NOMO-1 (cell line): ENCODE results near the gene DNM2.
"Not testable (repeated sequence)": the region's sequence is repeated elsewhere in the genome, so short reads cannot be mapped to it uniquely, and the experiment has no call there.

ENCODE experiments used
- DNase-seq, 2 experiments: peaks; one replicate each; lab custom pipeline; 2025; ENCODE audit not compliant: unreplicated experiment in 2 of 2; lab: John Stamatoyannopoulos, UW

Gene DNM2

DNA sequence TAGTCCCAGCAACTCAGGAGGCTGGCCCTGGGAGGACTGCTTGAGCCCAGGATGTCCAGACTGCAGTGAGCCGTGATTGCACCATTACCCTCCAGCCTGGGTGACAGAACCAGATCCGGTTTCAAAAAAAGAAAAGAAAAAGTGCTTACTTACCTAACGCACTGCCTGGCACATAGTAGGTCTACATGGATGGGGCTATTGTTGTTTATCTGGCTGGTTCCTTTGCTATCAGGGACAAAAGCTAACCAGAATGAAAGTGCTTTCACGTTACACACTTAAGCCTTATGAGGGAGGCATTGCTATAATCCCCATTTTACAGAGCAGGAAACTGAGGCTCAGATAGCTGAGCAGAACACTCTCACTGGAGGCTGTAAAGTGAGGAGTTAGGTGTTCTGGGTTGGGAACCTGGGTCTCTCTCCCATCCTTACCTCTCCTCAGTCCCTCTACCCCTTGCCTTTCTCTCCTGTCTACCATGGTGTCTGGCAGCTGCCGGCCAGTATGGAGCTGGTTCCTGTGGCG, 2.8 kb downstream of the DNM2 start:
- no peak for DNase-seq

DNA sequence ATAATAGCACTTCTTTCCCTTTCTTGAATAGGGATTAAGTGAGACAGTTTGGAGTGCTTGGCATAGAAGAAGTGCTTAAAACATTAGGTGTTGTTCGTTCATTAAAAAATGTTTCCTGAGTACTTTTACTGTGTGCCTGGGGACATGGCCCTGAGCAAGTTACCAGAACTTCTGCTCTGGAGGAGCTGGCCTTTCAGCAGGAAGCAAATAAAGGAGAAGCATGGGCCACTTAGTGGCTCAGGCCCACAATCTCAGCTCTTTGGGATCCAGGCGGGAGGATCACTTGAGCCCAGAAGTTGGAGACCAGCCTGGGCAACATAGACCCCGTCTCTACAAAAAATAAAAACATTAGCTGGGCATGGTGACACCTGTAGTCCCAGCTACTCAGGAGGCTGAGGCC, 5.7 kb downstream of the DNM2 start:
- DNase-seq, result no peak

DNA sequence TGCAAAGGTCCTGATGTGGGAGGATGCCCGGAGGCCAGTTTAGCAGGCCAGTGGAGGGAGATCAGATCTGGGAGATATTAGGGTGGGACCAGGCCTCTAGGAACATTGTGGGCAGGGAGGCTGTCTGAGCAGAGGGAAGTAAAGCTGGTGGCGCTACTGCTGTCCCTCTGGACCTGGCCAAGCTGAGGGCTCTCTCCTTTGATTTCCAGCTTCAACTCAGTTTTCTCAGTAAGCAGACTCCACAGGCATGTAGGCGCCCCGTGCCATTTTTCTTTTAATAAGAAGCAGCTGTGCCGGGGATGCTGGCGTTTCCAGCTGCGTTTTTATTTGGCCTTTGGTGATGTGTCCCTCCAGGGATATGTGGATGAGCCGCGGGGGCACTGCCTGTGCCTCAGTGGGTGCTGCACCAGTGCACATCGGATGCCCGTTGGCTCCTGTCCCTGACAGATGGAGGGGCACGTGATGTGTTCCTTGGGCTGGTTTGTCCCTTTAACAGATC, 6.7 kb downstream of the DNM2 start:
- DNase-seq, result no peak

DNA sequence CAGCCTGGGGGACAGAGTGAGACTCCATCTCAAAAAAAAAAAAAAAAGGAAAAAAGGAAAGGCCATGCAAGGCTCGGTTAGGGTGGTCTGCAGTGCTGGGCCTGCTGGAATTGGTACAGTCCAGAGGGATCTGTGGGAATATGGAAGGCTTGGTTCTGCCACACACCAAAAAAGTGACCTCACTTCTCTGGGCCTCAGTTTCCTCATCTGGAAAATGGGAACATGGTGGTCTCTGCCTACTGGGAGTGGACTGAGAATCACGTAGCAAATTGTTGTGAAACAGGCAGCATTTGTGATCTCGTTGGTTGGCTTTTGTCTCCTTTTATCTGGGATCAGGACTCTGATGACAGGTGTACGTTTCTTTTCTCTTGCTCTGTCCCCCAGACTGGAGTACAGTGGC, 7.5 kb downstream of the DNM2 start:
- no peak for DNase-seq

DNA sequence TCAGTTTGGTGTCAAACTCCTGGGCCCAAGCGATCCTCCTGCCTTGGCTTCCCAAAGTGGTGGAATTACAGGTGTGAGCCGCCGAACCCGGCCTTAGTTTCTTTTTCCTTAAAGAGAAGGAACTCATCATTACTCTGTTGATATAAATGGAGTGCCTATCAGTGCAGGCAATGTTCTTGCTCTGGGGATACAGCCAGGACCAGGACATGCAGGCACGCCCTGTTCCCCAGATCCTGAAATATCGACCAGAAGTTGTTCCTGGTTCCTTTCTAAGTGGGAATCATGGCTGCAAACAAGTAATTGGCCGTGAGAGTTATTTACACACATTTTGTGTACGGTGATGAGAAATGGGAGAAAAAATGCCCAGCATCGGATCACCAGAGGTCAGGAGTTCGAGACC, 8.4 kb downstream of the DNM2 start:
- no peak for DNase-seq

DNA sequence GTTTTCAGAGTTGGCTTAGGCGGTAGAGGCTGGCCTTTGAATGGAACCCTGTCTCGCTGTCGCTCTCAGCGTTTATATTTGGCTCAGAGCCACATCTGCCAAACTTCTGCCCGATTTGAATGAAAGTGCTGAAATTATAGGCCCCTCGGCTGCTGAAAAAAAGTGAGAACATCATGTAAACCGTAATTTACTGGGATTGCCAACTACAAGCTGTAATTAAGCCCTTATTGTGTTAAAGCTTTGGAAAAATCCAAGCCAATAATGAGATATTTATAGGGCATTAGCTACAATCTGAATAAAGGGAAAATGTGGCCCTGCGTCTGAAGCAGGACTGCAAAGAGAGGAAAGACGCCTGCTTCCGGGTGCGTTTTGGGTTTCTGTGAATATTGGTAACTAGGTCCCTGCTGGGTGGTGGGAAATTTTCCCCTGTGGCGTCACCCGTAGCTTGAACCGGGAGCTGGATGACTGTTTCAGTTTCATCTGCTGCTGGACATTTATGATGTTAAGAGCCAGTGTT, 9.9 kb downstream of the DNM2 start:
- no peak for DNase-seq

DNA sequence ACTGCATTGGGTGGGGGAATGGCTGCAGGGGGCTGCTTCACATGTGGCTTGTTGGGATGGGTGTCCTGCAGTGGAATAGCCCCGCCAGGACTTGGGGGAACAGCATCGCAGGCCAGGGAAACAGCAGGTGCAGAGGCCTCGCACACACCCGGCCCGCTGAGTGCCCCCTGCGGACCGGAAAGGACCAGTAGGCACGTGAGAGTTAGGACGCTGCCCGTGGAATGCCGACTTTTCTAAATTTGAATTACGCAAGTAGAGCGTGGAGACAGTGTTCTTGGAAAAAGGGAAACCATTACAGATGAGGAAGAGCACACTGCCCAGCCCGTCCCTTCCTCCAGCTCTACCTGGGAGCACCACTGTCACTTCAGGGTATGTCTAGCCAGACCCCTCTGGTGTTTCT, 11.5 kb downstream of the DNM2 start:
- no peak for DNase-seq

DNA sequence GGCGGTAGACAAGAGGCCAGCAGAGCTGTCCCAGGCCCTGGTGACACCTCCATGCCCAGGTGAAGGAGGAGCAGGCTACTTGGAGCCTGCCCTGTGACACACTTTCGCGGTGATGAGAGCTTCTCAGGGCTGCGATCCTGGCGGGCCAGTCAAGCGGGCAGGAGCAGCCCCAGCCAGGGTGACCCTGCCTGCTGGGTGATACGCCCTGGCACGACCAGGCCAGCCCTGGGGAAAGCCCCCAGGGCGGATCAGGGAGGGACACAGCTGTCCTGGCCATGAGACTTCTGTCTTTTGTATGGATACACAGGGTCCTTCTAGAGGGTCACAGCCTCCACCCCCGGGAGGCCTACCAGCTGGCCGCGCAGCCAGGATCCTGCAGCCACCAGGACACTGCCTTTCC, 13.1 kb downstream of the DNM2 start:
- no peak for DNase-seq

DNA sequence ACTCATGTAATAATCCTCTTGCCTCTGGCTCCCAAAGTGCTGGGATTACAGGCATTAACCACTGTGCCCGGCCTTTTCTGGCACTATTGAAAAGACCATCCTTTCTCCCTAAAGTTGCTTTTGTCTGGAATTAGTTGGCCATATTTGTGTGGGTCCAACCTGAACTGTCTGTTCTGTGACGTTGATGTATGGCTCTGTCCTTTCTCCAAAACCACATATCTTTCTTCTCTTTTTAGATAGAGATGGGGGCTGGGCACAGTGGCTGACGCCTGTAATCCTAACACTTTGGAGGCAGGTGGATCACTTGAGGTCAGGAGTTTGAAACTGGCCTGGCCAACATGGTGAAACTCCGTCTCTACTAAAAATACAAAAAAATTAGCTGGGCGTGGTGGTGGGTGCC, 17.9 kb downstream of the DNM2 start:
- DNase-seq, result no peak

DNA sequence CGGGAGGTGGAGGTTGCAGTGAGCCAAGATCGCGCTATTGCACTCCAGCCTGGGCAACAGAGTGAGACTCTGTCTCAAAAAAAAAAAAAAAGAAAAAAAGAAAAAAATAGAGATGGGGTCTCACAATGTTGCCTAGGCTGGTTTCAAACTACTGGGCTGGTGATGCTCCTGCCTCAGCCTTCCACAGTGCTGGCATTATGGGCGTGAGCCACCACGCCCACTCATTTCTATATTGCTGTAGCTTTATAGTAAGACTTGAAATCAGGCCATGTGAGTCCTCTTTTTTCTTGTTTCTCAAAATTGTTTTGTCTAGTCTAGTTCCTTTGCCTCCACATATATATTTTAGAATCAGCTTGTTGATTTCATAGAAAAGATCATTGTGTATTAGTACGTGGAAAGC, 18.3 kb downstream of the DNM2 start:
- DNase-seq, result no peak

DNA sequence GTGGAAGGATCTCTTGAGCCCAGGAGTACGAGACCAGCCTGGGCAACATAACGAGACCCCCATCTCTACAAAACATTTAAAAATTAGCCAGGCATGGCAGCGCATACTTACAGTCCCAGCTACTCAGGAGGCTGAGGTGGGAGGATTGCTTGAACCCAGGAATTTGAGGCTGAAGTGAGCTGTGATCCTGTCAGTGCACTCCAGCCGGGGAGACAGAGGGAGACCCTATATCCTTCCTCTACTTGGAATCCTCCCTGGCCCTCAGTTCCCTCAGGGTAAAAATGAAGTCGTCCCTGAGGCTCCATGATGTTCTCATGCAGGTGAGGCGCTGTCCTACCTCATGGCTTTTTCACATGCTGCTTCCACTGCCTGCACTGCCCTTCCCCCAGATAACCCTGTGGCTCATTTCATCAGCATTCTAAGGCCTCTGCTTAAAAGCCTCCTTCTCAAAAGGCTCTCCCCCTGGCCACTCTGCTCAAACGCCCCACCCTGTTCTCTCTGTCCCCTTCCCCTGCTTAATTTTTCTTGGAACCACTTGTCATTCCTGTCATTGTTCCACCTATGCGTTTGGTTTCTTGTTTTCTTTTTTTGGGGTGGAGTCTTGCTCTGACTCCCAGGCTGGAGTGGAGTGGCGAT, 19.2 kb downstream of the DNM2 start:
- no peak for DNase-seq

DNA sequence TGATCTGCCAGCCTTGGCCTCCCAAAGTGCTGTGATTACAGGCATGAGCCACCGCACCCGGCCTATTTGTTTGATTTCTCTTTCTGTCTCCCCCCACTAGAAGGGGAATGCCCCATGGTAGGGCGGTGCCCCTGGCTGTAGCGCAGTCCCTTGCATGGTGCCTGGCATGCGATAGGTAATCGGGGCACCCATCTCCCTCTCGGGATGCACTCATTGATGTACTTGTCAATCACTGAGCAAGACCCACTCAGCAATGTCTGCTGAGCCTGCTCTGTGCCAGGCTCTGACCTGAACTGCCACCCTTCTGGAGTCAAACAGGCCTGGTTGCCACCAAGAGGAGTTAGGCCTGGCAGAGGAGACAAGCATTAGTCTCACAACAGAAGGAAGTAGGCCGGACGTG, 19.8 kb downstream of the DNM2 start:
- DNase-seq, result no peak

DNA sequence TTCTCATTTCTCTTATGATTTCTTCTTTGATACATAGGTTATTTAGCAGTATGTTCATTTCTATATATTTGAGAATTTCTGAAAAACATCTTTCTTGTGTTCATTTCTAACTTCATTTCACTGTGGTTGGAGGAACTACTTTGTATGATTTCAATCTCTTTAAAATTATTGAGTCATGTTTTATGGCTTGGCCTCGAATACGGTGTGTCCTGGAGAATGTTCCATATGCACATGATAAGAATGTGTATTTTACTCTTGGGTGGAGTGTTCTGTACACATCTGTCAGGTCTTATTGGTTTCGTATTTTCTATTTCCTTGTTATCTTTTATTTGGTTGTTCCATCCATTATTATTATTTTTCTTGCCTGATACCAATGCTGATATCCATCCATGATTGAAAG, 22.9 kb downstream of the DNM2 start:
- no peak for DNase-seq

DNA sequence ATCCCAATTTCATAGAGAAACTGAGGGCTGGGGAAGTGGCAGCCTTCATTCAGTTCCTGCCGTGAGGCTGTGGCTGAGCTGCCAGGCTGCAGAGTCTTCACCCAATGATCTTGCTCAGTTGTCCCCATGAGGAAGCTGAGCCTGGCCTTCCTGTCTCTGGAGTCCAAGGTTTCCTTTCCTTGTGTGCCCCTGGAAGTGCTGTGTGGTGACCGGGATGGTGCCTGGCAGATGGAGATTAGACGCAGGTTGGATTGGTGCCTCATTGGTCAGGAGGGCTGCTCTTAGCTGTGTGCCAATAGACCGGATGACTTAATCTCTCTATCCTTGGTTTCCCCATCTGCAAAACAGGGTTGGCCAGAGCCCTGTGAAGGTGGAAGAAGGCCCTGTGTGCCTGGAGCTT, 24.6 kb downstream of the DNM2 start:
- DNase-seq, result no peak

DNA sequence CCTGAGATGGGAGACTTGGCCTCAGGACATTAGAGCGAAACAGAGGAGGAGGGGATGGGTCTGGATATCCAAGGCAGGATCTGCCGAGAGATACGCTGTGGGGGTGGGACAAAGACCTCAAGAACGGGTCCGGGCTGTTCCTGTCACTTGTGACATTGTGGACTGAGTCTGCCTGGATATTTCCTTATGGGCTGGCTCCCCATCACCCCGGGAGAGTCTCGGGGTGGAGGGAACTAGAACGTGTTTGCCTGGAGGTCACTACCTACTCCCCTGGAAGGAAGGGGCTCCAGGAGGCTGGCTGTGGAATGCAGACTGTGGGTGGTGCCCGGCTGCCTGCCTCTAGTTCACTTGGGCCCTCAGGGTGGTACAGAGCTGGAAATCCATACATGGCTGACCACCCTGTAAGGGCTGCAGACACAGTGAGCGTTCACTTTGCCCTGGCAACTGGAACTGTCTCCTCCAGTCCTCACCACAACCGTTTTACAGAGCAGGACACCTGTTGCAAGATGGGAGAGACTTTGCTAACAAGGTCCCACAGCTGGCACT, 26.4 kb downstream of the DNM2 start:
- DNase-seq, result no peak

DNA sequence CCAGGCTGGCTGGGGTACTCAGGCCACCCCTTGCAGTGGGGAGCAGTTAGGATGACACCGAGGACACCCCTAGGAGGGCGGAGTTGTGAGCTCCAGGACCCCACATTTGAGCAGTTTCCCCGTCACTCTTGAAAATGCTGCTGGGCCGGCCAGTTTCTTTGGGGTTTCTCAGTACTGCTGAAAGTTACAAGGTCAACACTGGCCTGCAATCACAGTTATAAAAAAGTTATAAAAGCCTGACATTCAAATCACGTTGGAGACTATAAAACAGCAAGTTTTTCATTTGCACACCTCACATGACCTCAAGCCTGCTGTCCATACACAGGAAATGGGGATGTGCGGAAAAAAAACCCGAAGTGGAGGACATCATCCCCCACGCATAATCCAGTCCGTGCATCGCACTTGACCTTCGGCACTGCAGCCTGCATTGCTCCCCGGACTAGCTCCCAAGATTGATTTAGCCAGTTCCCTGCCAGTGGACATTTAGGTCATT, 27.0 kb downstream of the DNM2 start:
- DNase-seq, result no peak

DNA sequence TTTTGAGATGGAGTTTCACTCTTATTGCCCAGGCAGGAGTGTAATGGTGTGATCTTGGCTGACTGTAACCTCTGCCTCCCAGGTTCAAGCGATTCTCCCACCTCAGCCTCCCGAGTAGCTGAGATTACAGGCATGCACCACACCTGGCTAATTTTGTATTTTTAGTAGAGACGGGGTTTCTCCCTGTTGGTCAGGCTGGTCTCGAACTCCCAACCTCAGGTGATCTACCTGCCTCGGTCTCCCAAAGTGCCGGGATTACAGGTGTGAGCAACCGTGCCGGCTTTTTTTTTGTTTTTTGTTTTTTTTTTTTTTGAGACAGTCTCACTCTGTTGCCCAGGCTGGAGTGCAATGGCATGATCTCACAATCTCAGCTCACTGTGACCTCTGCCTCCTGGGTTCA, 28.6 kb downstream of the DNM2 start:
- not testable (repeated sequence) for DNase-seq

DNA sequence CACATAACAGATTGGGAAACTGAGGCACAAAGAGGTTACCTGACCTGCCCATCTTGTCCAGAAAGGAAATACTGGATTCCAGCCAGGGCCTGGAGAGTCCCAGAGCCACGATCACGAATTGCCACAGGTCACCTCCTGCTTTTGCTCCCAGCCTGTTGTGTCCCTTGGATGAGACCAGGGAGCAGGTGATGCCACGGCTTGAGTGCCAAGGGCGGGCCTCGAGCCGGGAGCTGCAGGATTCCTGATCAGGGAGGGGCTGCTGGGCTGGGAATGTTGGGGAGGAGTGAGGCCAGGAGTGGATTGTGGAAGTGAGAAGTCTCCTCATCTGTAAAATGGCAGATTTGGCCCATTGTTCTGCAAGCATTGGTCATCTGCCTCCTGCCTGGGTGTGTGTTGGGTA, 29.4 kb downstream of the DNM2 start:
- DNase-seq, result no peak

DNA sequence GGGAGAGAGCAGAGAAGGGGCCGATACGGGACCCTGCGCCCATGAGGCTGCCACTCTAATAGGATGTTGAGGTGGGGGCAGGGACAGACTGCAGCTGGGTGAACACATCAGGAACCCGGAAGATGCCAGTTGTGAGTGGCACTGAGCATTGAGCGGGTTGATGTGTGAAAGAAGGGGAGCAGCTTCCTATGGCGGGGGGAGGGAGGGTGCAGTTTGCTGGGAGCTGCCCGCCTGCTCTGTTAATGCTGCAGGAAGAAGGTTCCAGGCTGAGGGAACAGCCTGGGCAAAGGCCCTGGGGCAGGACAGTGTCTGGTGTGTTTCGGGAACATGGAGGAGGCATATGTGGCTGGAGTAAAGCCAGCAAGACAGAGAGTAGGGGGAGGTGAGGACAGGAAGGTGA, 29.8 kb downstream of the DNM2 start:
- no peak for DNase-seq

DNA sequence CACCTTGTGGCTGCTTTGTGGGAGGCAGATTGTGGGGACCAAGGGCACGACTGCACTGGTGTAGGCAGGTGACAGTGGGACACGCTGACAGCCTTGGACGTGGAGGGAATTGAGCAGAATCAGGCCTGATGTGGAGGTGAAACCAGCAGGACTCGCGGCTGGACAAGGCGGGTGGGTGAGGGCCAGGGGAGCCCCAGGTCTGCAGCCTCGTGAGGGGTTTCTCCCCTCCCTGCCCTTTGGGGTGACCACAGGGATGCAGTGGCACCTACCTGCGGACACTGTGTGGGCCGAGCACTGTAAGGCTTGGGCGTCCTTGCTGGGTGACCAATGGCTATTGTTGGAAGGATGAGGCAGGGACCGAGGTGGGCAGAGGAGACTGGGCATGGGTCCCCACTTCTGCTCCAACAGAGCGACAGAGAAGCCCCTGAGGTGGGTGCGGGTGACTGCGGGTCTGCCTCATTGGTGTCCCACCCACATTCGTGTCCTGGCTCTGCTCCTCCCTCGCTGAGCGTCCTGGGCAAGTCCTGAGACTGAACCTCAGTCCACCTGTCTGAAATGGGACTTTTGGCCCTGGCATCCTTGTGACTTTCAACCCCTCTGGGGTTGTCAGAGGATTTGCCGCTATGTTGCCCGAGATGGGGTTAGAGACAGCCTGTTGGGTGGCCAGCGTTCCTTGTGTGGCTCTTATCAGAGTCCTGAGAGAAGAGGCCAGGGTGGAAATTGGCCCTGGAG, 30.5 kb downstream of the DNM2 start:
- DNase-seq, result no peak

DNA sequence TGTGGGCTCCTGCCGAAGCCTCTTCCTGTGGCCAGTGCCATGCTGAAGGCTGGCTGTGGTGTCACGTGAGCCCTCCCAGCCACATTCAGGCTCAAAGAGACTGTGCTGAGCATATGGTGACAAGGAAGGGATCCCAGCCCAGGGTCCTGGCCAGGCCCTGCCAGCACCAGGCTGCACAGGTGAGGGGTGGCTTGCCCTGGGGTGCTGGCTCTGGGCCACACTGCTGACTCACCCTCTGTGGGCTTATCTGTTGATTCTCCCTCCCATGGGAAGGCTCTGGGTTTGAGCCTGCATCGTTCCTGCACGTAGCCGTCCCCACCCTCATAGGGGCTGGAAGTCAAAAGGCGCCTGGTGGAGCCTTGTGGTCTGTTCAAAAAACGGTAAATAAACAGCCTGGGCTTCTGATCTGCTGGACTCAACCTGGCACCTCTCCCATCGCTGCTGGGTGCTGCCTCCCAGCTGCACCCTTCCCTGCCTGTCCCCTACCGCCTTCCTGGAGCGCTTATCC, 31.1 kb downstream of the DNM2 start:
- DNase-seq, result no peak
